Measurements from ENCODE around the gene HIF3A. TPM values are rescaled to one million over a fixed set of nuclear protein-coding genes. Genes with fewer than 3 reads are reported as not detected.

Gene HIF3A
- total RNA-seq (0.77 and 1.5 TPM in 2 replicates), polyA plus RNA-seq (0.12 and 0.99 TPM in 2 replicates), polyA minus RNA-seq (ENCODE audit: low replicate concordance) (0.79 and 5.3 TPM in 2 replicates)
- polyA plus RNA-seq (2012): 0.23 and 1.4 TPM in 2 replicates

- no peak within 1 kb of the TSS for H3K4me2 ChIP-seq (ENCODE audit: extremely low read depth, insufficient read depth, low read length)
- no peak within 1 kb of the TSS for H3K27ac ChIP-seq (ENCODE audit: insufficient read depth, low read length)
- no peaks in the 10 kb centered on the region for H3K79me2 ChIP-seq (ENCODE audit: control insufficient read depth, insufficient read depth, low read length)
- peak within 1 kb of the TSS in 2 of 4 experiments; percentile 35 to 65 for H3K4me3 ChIP-seq (replicated peaks in 1 of 4; ENCODE audit: control extremely low read depth in 1 of 4, insufficient read depth in 1 of 4, low read depth in 3 of 4, low read length in 4 of 4)
- no peak within 1 kb of the TSS for H3K9ac ChIP-seq (ENCODE audit: insufficient read depth, low read length)
- H4K20me1 ChIP-seq (ENCODE audit: control insufficient read depth, extremely low read depth, insufficient read depth, low read length): no peaks in the 10 kb centered on the region
- peaks cover 8% of the 10 kb centered on the region for H3K4me1 ChIP-seq (ENCODE audit: control insufficient read depth, extremely low read depth, insufficient read depth, low read length)
- no peaks in the 10 kb centered on the region for H3K36me3 ChIP-seq (ENCODE audit: control insufficient read depth, insufficient read depth, low read length)
- no peak within 1 kb of the TSS for H2AFZ ChIP-seq (ENCODE audit: low read length)
- peaks cover 6% of the 10 kb centered on the region for H3K27me3 ChIP-seq (ENCODE audit: control insufficient read depth, insufficient read depth, low read length)
- no peaks in the 10 kb centered on the region for H3K9me3 ChIP-seq (ENCODE audit: control insufficient read depth, insufficient read depth, low read depth, low read length)
- peak in 1 of 2 donors; percentile 80 for DNase-seq (ENCODE audit: low read depth in 2 of 2)
- TF ChIP-seq CTCF (conservative IDR thresholded peaks at IDR 0.05 in 1 of 2, IDR thresholded peaks at IDR 0.05 in 1 of 2; ENCODE audit: low read depth in 1 of 2, low read length in 2 of 2) (no peak), EZH2 (IDR thresholded peaks at IDR 0.05; ENCODE audit: low read length, missing control alignments) (no peak)
Measured at GRCh38 chr19:46296722-46297461, at the start of gene HIF3A. Gene HIF3A, plus strand, starts transcription at chr19:46297042. Its CDS starts 35 bp downstream, at chr19:46297077.

DNA sequence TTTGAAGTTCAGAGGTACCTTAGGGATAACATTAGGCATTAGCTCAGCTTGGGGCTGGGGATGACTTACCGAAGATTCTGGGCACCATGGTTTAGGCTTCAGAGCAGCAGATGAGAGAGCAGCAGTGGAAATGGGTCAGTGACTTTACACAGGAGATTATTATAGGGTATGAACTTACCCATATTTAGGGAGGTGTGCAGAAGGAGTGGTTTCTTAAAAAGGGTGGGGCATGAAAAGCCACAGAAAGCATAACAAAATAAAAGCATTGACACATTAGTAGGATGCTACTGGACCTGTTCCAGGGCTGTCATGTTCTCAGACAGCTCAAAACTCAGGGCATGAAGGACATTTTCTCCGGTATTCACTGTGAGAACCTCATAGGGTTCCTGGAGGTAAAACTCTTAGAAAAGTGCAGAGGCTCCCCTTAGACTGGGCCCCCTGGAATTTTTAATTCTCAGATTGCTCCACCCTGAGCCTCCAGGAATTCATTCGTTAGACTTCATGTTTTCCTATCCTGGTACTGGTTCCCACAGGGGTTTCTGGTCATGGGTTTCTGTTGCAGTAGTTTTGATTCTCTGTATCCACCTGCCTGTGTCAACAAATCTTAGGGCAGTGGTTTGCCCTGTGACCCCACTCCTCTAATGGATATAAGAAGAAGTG is 46.6 kb upstream of the HIF3A start:
- peaks cover 13% of the 10 kb centered on the region for H3K27me3 ChIP-seq (ENCODE audit: control insufficient read depth, insufficient read depth, low read length)
- H3K9me3 ChIP-seq (ENCODE audit: control insufficient read depth, insufficient read depth, low read depth, low read length): no peaks in the 10 kb centered on the region
- TF ChIP-seq CTCF (conservative IDR thresholded peaks at IDR 0.05 in 1 of 2, IDR thresholded peaks at IDR 0.05 in 1 of 2; ENCODE audit: low read depth in 1 of 2, low read length in 2 of 2) (no peak), EZH2 (IDR thresholded peaks at IDR 0.05; ENCODE audit: low read length, missing control alignments) (no peak)
- no peaks in the 10 kb centered on the region for H3K4me1 ChIP-seq (ENCODE audit: control insufficient read depth, extremely low read depth, insufficient read depth, low read length)
- H3K9ac ChIP-seq (ENCODE audit: insufficient read depth, low read length): no peak overlapping the region
- H3K79me2 ChIP-seq (ENCODE audit: control insufficient read depth, insufficient read depth, low read length): no peaks in the 10 kb centered on the region
- no peaks in the 10 kb centered on the region for H4K20me1 ChIP-seq (ENCODE audit: control insufficient read depth, extremely low read depth, insufficient read depth, low read length)
- H3K4me3 ChIP-seq (replicated peaks in 1 of 4; ENCODE audit: control extremely low read depth in 1 of 4, insufficient read depth in 1 of 4, low read depth in 3 of 4, low read length in 4 of 4): no peak overlapping the region
- no peaks in the 10 kb centered on the region for H3K36me3 ChIP-seq (ENCODE audit: control insufficient read depth, insufficient read depth, low read length)
- H2AFZ ChIP-seq (ENCODE audit: low read length): no peak overlapping the region
- no peak overlapping the region for H3K27ac ChIP-seq (ENCODE audit: insufficient read depth, low read length)
- no peak for DNase-seq (ENCODE audit: low read depth in 2 of 2)
- no peak overlapping the region for H3K4me2 ChIP-seq (ENCODE audit: extremely low read depth, insufficient read depth, low read length)

GRCh38 chr19:46251416-46251815 is 45.4 kb upstream of the HIF3A start:
- Histone ChIP-seq H3K27me3 (ENCODE audit: control insufficient read depth, insufficient read depth, low read length) (peaks cover 13% of the 10 kb centered on the region), H3K9ac (ENCODE audit: insufficient read depth, low read length) (no peak overlapping the region), H2AFZ (ENCODE audit: low read length) (no peak overlapping the region), H3K4me2 (ENCODE audit: extremely low read depth, insufficient read depth, low read length) (no peak overlapping the region), H3K36me3 (ENCODE audit: control insufficient read depth, insufficient read depth, low read length) (no peaks in the 10 kb centered on the region), H3K79me2 (ENCODE audit: control insufficient read depth, insufficient read depth, low read length) (no peaks in the 10 kb centered on the region), H3K4me1 (ENCODE audit: control insufficient read depth, extremely low read depth, insufficient read depth, low read length) (no peaks in the 10 kb centered on the region), H3K9me3 (ENCODE audit: control insufficient read depth, insufficient read depth, low read depth, low read length) (no peaks in the 10 kb centered on the region), H3K4me3 (replicated peaks in 1 of 4; ENCODE audit: control extremely low read depth in 1 of 4, insufficient read depth in 1 of 4, low read depth in 3 of 4, low read length in 4 of 4) (no peak overlapping the region), H3K27ac (ENCODE audit: insufficient read depth, low read length) (no peak overlapping the region), H4K20me1 (ENCODE audit: control insufficient read depth, extremely low read depth, insufficient read depth, low read length) (no peaks in the 10 kb centered on the region)
- DNase-seq (ENCODE audit: low read depth in 2 of 2): no peak
- no peak for TF ChIP-seq CTCF (conservative IDR thresholded peaks at IDR 0.05 in 1 of 2, IDR thresholded peaks at IDR 0.05 in 1 of 2; ENCODE audit: low read depth in 1 of 2, low read length in 2 of 2)
- TF ChIP-seq EZH2 (IDR thresholded peaks at IDR 0.05; ENCODE audit: low read length, missing control alignments): no peak

Measured in fibroblast of lung (primary cell).